ENCODE results near the gene LRRC49.
"Not testable (repeated sequence)": the region's sequence is repeated elsewhere in the genome, so short reads cannot be mapped to it uniquely, and the experiment has no call there.

Gene LRRC49

DNA sequence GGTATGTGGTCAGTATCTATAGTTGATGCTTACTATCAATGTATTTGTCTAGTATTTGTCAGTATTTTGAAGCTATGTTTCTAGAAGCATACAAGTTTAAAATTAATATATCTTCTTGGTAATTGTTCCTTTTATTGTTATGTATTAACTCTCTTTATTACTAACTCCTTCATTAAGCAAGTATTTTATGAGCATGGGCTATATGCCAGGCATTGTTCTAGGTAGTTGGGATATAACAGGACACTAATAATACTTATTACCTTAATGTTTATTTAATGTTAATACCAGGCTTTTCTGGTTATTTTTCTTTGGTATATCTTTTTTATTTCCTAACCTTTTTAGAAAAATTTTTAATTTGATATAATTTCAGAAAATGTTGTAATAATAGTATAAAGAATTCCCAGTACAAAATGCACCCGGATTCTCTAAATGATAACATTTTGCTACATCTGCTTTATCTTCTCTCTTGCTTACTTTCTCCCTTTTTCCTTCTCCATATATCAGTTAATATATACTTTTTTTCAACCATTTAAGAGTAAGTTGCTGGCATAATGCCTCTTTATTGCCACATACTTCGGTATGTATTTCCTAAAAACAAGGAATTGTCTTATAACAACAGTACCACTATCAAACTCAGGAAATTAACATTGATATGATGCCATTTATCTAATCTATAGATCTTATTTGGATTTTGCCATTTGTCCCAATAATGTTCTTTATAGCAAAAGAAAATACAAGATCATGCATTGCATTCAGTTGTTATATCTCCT lies 30.9 kb downstream of the LRRC49 start:
- DNase-seq: no peak

DNA sequence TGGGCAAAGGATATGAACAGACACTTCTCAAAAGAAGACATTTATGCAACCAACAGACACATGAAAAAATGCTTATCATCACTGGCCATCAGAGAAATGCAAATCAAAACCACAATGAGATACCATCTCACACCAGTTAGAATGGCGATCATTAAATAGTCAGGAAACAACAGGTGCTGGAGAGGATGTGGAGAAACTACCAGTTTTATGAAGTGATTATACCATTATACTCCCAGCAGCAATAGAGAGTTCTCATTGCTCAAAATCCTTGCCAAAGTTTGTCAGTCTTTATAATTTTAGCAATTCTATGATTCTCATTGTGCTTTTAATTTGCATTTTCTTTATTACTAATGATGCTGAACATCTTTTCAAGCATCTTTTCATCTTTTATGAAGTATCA lies 34.3 kb downstream of the LRRC49 start:
- not testable (repeated sequence) for DNase-seq

DNA sequence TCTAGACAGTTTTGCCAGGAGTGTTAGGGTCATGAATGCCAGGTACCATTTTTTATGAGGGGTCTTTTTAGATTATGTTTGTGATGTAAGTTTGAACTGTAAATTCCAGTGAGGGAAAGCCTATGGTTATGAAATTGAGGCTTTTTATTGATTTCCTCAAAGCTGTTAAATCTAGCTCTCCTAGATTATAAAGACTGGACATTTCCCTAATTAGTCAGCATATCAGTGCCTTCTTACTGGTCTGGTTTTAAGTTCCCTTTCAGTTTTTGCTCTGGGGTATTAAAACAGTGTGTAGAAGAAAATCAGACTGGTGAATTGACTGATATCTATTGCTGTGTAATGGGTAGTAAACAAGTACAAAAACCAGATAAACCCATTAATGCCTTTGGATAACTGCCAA lies 39.2 kb downstream of the LRRC49 start:
- DNase-seq: peak; percentile 29

DNA sequence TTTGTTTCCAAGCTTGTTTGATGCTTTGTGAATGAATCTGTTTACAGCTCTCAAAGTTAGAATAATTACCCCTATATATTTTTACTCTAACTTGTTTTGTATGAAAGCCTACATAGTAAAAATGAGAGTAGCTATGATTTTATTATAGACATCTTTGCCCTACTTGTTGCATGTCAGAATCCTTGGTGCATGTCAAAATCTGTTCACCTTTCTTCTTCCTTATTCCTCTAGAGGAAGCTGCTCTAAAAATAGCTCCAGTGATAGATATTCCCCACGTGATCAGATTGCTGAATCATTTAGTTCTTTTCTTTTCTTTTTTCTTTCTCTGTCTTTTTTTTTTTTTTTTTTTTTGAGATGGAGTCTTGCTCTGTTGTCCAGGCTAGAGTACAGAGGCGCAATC lies 39.8 kb downstream of the LRRC49 start:
- DNase-seq: peak; percentile 8

DNA sequence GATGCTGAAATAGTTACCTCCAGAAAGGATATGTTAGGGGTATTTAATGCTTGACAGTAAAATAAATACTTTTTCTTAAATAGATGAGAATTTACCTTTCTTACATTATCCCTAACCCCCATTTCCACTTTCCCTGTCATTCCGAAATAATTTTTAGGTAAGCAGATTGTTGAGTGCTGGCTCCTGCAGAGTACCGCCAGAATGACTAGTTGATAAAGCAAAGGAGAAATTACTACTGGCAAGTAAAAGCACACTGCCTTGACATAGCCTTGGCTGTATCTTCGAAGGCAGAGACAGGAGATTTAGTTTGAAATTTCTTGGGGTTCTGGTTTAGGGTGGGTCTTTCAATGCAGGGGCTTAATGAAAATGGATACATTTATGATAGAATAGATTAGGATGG lies 40.8 kb downstream of the LRRC49 start:
- no peak for DNase-seq

DNA sequence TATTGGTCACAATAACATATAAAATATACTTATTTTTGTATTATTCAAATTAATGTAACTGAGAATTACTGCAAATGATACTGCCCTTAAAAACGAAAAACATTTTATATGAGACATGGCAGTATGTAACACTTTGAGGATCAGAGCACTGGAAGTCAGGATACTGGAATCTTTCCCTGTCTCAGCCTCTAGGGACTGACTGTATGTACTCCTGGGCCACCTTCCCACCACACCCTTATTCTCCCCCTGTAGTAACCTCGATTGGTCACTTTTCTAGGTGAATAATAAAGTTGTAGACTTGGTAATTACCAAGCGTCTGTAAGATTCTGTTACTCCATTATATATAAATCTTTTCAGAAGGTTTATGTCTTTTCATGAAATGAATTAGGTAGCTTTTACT lies 43.0 kb downstream of the LRRC49 start:
- no peak for DNase-seq

DNA sequence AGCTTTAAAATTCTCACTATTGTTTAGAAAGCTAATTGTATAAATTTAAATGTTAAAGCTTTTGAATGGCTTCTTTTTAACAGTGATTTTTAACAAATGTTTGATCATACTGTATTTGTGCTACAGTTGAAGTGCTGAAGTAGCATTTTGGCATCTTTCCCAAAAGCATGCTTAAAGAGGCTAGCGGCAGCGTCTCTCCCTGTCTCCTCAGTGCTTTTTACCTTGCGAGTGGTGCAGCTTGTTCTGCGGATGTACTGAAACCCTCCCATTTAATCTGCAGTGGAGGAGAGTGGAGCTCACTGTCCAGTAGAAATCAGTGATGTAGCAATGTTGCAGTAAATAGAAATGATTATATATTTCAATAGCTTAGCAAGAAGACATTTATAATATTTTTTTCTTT lies 43.7 kb downstream of the LRRC49 start:
- DNase-seq: no peak

DNA sequence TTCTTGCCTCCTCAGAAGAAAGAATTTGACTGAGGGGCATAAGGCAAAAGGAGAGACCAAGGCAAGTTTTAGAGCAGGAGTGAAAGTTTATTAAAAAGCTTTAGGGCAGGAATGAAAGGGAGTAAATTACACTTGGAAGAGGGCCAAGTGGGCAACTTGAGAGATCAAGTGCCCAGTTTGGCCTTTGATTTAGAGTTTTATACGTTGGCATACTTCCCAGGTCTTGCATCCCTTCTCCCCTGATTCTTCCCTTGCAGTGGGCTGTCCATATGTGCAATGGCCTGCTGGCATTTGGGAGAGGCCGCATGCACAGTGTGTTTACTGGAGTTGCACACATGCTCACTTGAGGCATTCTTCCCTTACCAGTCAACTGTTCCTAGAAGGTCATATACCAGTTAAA lies 50.7 kb downstream of the LRRC49 start:
- not testable (repeated sequence) for DNase-seq

DNA sequence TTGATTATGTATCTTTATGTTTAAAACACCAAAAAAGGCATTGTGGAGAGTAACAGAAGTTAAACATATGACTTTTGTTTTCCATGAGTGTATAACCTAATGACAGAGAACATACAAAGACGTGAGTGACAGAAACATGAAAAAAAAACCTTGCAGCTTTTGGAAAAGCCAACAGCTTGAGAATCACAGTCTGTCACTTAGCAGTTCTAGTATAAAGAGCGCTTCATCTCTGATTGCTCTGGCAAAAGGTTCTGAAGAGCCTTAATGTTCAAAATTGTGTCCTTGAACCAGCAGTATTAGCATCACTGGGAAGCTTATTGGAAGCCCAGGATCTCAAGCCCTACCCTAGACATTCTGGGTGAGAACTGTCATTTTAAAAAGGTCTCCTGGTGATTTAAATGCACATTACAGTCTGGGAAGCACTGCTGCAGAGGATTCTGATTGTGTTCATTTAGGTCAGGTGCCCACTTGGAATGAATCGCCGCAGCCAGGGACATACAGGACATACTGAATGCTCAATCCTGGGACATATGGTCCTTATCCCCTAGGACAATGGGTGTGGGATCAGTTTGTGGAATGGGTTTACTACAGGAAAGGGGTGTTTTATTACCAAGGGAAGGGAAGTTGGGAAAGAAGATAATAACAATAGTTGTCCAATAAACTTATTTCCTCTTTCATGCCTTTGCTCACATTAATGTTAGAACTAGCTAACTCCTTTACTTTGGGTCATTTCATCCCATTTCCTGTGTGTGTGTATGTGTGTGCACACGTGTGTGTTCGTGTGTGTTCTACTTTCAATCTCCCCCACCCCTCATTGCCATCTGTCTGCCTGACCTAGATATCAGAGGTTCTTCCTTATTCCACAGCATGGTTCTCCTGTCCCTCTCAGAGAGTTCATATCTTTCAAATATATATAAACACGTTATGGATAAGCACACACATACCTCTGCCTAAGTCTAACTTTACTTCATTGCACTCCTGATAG lies 55.0 kb downstream of the LRRC49 start:
- DNase-seq: no peak

DNA sequence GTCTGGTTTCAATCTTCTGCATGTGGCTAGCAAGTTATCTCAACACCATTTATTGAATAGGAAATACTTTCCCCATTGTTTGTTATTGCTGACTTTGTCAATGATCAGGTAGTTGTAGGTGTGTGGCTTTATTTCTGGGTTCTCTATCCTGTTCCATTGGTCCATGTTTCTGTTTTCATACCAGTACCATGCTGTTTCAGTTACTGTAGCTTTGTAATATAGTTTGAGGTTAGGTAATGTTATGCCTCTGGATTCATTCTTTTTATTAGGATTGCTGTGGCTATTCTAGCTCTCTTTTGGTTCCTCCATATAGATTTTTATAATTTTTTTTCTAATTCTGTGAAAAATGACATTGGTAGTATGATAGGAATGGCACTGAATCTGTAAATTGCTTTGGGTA lies 58.3 kb downstream of the LRRC49 start:
- DNase-seq: no peak

DNA sequence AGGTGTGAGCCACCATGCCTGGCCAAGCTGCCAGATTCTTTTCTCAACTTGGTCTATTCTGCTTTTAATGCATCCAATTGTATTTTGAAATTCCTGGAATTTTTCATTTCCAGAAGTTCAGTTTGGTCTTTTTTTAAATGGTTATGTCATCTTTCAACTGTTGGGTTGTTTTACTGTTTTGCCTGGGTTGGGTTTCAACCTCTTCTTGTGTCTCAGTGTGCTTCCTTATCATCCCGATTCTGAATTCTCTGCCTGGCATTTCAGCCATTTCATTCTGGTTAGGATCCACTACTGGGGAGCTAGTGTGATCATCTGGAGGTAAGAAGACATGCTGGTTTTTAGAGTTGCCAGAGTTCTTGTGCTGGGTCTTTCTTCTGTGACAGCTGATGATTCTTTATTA lies 61.5 kb downstream of the LRRC49 start:
- DNase-seq: no peak

DNA sequence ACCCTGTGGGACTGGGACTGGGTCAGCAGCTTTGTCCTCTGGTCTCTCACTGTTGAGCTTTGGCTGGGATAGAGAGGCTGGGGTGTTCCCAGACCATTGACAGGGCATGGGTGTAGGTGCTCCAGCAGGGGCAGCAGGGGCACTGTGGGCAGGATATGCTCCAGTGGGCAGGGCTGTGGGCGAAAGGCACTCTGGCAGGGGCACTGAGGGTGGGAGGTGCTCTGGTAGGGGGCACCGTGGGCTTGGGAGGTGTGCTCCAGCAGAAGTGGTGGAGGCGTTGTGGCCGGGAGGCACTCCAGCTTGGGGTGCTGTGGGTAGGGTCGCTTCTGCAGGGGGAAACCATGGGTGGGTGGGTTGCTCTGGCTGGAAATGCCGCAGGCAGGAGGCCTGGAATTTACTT lies 62.1 kb downstream of the LRRC49 start:
- DNase-seq: no peak

DNA sequence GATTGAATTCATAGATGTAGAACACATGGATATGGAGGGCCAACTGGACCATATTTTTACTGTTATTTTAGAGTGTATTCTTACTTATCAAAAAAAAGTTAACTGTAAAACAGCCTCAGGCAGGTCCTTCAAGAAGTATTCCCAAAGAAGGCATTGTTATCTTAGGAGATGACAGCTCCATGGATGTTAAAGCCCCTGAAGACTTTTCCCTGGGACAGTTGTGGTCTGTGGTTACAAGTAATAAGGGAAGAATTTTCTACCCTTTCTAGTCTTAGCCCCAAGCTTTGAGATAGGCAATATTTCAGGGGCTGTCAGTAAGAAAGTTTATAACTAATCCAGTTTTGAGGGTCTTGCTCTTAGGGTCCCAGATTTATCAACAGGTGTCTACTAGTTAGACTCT lies 62.5 kb downstream of the LRRC49 start:
- DNase-seq: no peak

DNA sequence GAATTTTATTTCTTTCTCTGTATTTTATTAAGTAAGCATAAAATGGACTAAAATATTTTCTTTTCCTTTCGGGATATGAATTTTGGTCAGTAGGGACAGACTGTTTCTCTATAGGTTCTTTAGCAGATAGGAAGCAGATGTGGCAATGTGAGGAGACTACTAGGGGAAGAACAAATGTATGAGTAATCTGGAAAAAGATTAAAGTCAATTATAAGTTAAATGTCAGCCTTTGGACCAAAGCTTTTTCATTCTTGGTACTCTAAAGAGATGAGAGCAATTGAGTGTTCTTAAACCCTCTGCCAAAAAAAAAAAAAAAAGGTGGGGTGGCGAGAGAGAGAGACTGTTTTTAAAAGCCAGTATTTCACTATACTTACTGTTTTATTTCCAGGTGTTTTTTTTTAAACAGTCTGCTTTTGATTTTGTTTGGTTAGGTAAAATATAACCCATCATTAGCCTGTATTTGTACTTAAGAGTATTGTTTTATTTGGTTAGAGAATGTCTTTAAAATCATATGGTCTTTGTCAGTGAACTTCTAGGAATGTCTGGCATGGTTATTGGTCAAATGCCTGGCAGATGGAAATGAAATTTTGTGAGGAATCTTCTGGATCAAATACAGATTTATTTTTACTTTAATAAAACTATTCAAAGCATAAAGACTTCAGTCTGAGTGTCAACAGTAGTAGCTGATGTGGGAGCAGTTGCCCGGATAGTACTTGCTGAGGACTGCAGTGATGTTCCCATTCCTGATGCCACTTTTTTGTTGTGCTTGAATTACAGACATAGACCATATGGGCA lies 63.8 kb downstream of the LRRC49 start:
- no peak for DNase-seq

DNA sequence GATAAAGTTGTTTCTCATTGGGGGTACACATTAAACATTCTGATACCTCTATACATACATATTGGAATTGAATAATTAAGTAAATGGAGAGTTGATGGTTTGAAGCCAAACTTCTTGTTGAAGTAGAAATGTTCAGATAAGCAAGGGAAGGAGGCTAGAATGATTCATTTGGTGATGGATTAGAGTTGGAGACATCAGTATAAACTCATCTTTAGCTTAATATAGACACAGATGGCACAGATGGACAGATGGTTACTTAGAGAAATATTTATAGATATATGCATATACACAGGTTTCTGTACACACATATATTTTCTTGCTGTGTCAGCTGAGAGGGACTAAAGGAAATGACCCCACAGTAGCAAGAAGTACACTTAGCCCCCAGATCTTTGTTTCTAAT lies 69.5 kb downstream of the LRRC49 start:
- DNase-seq: no peak

DNA sequence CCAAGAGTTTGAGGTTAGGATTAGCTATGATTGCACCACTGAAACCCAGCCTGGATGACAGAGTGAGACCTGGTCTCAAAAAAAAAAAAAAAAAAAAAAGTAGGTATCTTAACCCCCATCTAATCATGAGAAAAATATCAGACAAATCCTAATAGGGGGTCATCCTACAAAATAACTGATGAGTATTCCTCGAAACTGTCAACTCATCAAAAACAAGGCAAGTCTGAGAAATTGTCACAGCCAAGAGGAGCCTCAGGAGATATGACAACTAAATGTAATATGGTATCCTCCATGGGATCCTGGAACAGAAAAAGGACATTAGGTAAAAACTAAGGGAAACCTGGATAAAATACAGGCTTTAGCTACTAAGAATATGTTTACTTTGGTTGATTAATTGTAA lies 70.6 kb downstream of the LRRC49 start:
- DNase-seq: no peak

DNA sequence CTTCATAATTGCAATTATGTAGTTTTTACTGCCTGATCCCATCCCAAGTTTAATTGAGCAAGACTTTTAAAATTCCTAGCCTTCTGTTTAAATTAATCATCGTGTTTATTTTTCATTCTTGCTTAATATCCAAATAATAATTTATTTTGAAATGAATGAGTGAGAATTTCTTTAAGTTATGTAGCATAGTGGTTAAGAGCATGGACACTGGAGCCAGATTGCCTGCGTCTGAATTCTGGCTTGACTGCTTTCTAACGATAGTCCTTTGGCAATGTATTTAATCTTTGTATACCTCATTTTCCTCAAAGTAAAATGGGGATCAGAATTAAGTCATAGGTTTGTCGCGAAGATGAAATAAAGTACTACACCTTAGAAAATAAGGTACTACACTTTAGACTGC lies 71.4 kb downstream of the LRRC49 start:
- DNase-seq: no peak

DNA sequence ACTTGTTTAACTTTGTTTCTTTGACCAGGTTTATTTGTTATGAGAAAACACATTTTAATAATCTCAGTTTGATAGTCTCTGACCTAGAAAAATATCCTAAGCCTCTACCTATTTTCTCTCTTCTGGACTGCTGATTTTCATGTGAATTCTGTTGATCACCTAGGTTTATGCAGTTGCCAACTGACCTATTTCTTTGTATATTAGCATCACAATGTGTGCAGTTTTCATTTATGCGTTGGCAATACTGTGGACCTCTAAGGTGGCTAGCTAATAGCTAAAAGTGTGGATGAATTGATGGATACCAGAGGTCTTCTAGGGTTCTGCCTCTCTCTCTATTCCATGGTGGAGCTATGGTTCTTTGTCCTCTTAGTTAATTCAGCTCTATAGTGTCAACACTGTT lies 72.1 kb downstream of the LRRC49 start:
- no peak for DNase-seq

DNA sequence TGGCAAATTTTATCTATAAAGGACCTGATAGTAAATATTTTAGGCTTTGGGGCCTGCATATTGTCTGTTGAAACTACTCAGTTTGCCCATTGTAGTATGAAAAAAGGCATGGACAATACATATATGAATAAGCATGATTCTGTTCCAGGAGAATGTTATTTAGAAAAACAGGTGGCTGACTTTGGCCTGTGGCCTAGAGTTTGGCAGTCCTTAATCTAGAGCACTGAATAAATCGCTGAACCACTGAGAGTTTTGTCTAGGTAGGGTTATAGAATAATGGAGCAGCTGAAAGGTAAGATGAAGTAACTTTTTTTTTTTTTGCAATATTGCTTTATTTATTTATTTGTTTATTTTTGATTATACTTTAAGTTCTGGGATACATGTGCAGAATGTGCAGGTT lies 75.0 kb downstream of the LRRC49 start:
- no peak for DNase-seq

DNA sequence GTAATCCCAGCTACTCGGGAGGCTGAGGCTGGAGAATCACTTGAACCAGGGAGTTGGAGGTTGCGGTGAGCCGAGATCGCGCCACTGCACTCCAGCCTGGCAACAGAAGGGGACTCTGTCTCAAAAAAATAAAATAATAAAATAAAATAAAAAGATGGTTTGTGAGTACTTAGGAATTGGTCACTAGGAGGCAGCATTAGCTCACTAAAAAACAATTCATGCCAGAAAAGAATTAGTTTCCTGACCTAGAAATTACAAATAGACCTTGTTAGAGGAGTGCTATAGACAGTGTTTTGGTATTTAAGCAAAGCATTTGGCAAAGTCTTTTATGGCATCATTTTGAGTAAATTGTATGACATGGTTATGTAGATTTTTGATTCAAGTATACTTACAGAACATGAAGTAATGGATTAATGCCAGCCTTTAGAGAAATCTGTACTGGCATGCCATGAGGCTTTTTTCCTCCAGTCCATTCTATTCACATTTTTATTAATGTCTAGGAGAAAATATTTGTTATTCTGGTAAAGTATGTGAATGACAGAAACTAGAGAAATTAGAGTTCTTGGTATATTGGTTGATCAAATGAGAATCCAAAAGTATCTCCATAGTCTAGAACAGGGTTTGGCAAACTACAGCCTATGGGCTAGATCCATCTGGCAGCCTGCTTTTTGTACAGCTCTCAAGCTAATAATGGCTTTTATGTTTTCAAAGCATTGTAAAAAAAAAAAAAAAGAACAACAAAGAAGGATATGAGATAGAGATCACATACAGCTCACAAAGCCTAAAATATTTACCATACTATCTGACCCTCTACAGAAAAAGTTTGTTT lies 81.6 kb downstream of the LRRC49 start:
- DNase-seq: peak; percentile 9

DNA sequence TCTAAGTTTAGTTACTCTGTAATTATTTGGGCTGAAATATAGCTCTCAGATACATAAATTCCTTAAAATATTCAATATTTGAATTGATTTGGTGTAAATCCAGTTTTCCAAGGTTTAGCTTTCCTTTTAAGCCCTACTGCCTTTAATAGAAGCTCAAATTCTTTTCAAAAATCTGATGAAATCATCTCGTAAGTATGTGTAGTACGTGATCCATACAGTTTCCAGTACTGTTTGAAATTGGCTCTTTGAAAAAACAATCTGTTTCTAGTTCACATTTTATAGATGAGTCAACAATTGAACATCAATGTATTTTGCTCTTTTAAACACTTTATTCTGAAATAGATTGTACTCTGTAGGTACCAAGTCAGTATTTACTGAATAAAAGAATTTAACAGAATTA lies 84.2 kb downstream of the LRRC49 start:
- no peak for DNase-seq

DNA sequence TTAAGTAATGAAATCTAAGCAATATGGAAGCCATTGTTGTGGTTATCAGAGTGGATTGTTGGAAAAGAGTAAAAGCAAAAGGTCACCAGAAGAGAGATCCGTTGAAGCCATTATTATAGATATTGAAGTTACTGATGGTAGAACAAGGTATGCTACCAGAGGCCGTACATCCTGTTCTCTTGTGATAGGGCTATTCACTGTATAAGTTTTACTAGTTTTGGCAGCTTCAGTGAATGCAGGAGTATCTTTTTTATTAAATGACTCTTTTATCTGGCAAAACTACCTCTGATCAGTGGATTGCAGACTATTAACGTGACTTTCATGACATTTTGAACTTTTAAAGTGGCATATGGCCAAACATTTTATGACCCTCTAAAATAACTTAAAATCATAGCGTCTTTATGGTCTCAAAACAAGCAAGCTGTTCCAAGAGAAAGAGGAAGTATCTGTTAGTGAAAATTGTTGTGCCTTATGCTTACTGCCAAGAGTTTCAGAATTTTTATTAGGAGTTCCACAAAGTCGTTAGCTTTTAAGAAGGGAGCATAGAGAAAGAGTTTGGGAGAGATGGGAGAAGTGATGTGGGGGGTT lies 102.9 kb downstream of the LRRC49 start:
- no peak for DNase-seq

Data from suppressor macrophage treated with lipopolysaccharide for 4 hours (primary cell).